ENCODE results near the gene SOX6.

Gene SOX6

GRCh38 chr11:16239141-16240105, 116.9 kb downstream of the SOX6 start:
- in situ Hi-C loops (cut with MboI; ENCODE audit: low pct_unique_long_range_greater_than_20kb, low sequenced_read_pairs, unreplicated experiment), result no loop called here
- no peak for DNase-seq (ENCODE audit: low spot score)
- TF ChIP-seq CTCF (IDR thresholded peaks at IDR 0.05; ENCODE audit: extremely low read depth, insufficient read depth, missing control alignments), result no peak

- in situ Hi-C loops (cut with MboI; ENCODE audit: low pct_unique_long_range_greater_than_20kb, low sequenced_read_pairs, unreplicated experiment), result no loop called here
- TF ChIP-seq CTCF (IDR thresholded peaks at IDR 0.05; ENCODE audit: extremely low read depth, insufficient read depth, missing control alignments), result no peak
- DNase-seq (ENCODE audit: low spot score), result no peak
Observed at GRCh38 chr11:16226245-16226644, 130.1 kb downstream of the SOX6 start.

- no peak for DNase-seq (ENCODE audit: low spot score)
- no peak for TF ChIP-seq CTCF (IDR thresholded peaks at IDR 0.05; ENCODE audit: extremely low read depth, insufficient read depth, missing control alignments)
- in situ Hi-C loops (cut with MboI; ENCODE audit: low pct_unique_long_range_greater_than_20kb, low sequenced_read_pairs, unreplicated experiment), result no loop called here
Observed at GRCh38 chr11:16225623-16226022, 130.7 kb downstream of the SOX6 start.

- in situ Hi-C loops (cut with MboI; ENCODE audit: low pct_unique_long_range_greater_than_20kb, low sequenced_read_pairs, unreplicated experiment), result no loop called here
- no peak for TF ChIP-seq CTCF (IDR thresholded peaks at IDR 0.05; ENCODE audit: extremely low read depth, insufficient read depth, missing control alignments)
- no peak for DNase-seq (ENCODE audit: low spot score)
Observed at GRCh38 chr11:16223558-16223957, 132.8 kb downstream of the SOX6 start.

GRCh38 chr11:16217631-16218030, 138.7 kb downstream of the SOX6 start:
- in situ Hi-C loops (cut with MboI; ENCODE audit: low pct_unique_long_range_greater_than_20kb, low sequenced_read_pairs, unreplicated experiment), result no loop called here
- no peak for TF ChIP-seq CTCF (IDR thresholded peaks at IDR 0.05; ENCODE audit: extremely low read depth, insufficient read depth, missing control alignments)
- no peak for DNase-seq (ENCODE audit: low spot score)

- no peak for DNase-seq (ENCODE audit: low spot score)
- in situ Hi-C loops (cut with MboI; ENCODE audit: low pct_unique_long_range_greater_than_20kb, low sequenced_read_pairs, unreplicated experiment), result no loop called here
Observed at GRCh38 chr11:16216831-16217230, 139.5 kb downstream of the SOX6 start.

More at GRCh38 chr11:16216831-16217230, 139.5 kb downstream of the SOX6 start:
- no peak for TF ChIP-seq CTCF (IDR thresholded peaks at IDR 0.05; ENCODE audit: extremely low read depth, insufficient read depth, missing control alignments)

All from GM13977 (cell line).